ENCODE results near the gene KIF3B. TPM values are rescaled to one million over a fixed set of nuclear protein-coding genes. Genes with fewer than 3 reads are reported as not detected.

The KIF3B gene
- total and polyA plus RNA-seq, 2 of the 13 experiments (the other 11 are each of a cell fraction or from before 2014, with no cell fraction given), result 23.6 to 28.8 TPM

- TF ChIP-seq ZSCAN5A (CRISPR knock-in tag; IDR thresholded peaks at IDR 0.05; ENCODE audit: borderline replicate concordance) (no peak), TCF7 (IDR thresholded peaks at IDR 0.05; ENCODE audit: low read depth) (no peak), CBFB (CRISPR knock-in tag; IDR thresholded peaks at IDR 0.05) (no peak; the same call in 1 of the 2 replicates), ZNF670 (CRISPR knock-in tag; IDR thresholded peaks at IDR 0.05; ENCODE audit: borderline replicate concordance) (peak; percentile 85; the same call in 1 of the 2 replicates), HNF4G (IDR thresholded peaks at IDR 0.05; ENCODE audit: borderline replicate concordance, low read depth, low read length) (peak; percentile 13; the same call in 1 of the 2 replicates), HNF4G (CRISPR knock-in tag; IDR thresholded peaks at IDR 0.05; ENCODE audit: borderline replicate concordance, low read depth) (0 out of 2 replicates have a peak, but pooled peaks have one; percentile 47), ZNF503 (CRISPR knock-in tag; IDR thresholded peaks at IDR 0.05) (peak; percentile 74; the same call in 1 of the 2 replicates), ZKSCAN8 (CRISPR knock-in tag; IDR thresholded peaks at IDR 0.05; ENCODE audit: borderline replicate concordance) (peak; percentile 37; the same call in 1 of the 2 replicates), ZNF282 (IDR thresholded peaks at IDR 0.05; ENCODE audit: partially characterized antibody) (no peak), PHF8 (CRISPR knock-in tag; IDR thresholded peaks at IDR 0.05) (peak; percentile 73), BRCA1 (CRISPR knock-in tag; IDR thresholded peaks at IDR 0.05) (no peak; the same call in 1 of the 2 replicates), PHF5A (CRISPR knock-in tag; IDR thresholded peaks at IDR 0.05; ENCODE audit: low read depth, unreplicated experiment) (peak; percentile 65), FOXA1 (IDR thresholded peaks at IDR 0.05) (no peak), FOXA1 (CRISPR knock-in tag; IDR thresholded peaks at IDR 0.05) (0 out of 2 replicates have a peak, but pooled peaks have one; percentile 16), ZNF10 (CRISPR knock-in tag; IDR thresholded peaks at IDR 0.05; ENCODE audit: borderline replicate concordance, low read depth) (no peak), ZFAT (CRISPR knock-in tag; conservative IDR thresholded peaks at IDR 0.05) (no peak), ZNF383 (CRISPR knock-in tag; IDR thresholded peaks at IDR 0.05; ENCODE audit: borderline replicate concordance) (no peak; the same call in 1 of the 2 replicates), ZFP1 (CRISPR knock-in tag; IDR thresholded peaks at IDR 0.05) (no peak)
- TF ChIP-seq, protein P1, sequence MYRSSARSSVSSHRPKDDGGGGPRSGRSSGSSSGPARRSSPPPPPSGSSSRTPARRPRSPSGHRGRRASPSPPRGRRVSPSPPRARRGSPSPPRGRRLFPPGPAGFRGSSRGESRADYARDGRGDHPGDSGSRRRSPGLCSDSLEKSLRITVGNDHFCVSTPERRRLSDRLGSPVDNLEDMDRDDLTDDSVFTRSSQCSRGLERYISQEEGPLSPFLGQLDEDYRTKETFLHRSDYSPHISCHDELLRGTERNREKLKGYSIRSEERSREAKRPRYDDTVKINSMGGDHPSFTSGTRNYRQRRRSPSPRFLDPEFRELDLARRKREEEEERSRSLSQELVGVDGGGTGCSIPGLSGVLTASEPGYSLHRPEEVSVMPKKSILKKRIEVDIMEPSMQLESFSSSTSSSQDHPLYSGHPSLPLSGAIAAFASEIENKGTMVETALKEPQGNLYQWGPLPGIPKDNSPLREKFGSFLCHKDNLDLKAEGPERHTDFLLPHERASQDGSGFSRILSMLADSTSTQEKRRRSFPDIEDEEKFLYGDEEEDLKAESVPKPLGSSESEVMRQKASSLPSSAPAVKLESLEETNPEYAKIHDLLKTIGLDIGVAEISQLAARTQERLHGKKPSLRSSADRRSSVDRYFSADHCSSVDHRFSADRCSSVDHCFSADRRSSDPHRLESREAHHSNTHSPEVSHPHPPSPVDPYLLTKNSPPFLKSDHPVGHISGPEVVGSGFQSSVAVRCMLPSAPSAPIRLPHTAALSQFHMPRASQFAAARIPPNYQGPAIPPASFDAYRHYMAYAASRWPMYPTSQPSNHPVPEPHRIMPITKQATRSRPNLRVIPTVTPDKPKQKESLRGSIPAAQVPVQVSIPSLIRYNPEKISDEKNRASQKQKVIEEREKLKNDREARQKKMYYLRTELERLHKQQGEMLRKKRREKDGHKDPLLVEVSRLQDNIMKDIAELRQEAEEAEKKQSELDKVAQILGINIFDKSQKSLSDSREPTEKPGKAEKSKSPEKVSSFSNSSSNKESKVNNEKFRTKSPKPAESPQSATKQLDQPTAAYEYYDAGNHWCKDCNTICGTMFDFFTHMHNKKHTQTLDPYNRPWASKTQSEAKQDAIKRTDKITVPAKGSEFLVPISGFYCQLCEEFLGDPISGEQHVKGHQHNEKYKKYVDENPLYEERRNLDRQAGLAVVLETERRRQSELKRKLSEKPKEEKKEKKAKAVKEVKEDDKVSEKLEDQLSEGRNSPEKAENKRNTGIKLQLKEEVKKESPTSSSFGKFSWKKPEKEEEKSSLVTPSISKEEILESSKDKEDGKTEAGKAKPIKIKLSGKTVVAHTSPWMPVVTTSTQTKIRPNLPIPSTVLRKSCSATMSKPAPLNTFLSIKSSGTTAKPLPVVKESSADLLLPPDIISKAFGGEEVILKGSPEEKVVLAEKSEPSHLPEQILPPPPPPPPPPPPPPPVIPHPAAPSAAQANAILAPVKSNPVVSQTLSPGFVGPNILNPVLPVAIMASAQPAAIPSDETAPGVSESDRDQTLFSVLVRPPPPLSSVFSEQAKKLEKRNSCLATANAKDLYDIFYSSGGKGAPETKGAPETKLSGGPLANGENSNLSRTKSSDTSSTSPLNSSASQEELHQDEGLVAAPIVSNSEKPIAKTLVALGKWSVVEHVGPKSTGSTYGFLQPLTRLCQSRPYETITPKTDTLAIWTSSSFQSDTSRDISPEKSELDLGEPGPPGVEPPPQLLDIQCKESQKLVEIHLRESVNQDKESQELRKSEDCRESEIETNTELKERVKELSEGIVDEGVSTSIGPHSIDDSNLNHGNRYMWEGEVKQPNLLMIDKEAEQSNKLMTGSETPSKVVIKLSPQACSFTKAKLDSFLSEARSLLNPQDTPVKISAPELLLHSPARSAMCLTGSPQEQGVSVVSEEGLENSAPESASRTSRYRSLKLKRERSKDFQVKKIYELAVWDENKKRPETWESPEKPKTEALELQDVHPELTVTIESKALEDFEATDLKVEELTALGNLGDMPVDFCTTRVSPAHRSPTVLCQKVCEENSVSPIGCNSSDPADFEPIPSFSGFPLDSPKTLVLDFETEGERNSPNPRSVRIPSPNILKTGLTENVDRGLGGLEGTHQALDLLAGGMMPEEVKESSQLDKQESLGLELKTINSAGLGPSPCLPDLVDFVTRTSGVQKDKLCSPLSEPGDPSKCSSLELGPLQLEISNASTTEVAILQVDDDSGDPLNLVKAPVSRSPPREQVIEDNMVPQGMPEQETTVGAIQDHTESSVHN (CRISPR knock-in tag; IDR thresholded peaks at IDR 0.05), result peak; percentile 79; the same call in 1 of the 2 replicates
These were observed 81.6 kb downstream of the KIF3B start (continued) for GRCh38 chr20:32358883-32359632.
